NCI-H774 (cell line): Measurements from ENCODE around the gene OTUD1.

Source experiments
- DNase-seq: peaks from one replicate; lab custom pipeline; 2025; lab: John Stamatoyannopoulos, UW

Gene OTUD1

GRCh38 chr10:23467548-23467947 lies 28.7 kb downstream of the OTUD1 start:
- no peak for DNase-seq

GRCh38 chr10:23469596-23470237 lies 30.8 kb downstream of the OTUD1 start:
- DNase-seq: no peak

GRCh38 chr10:23472181-23472580 lies 33.3 kb downstream of the OTUD1 start:
- no peak for DNase-seq

GRCh38 chr10:23474081-23474480 lies 35.2 kb downstream of the OTUD1 start:
- DNase-seq: no peak

GRCh38 chr10:23474626-23475025 lies 35.8 kb downstream of the OTUD1 start:
- DNase-seq: no peak

GRCh38 chr10:23478570-23478969 lies 39.7 kb downstream of the OTUD1 start:
- no peak for DNase-seq

GRCh38 chr10:23479798-23480473 lies 41.1 kb downstream of the OTUD1 start:
- no peak for DNase-seq

GRCh38 chr10:23481363-23481961 lies 42.6 kb downstream of the OTUD1 start:
- DNase-seq: no peak

GRCh38 chr10:23490115-23490514 lies 51.2 kb downstream of the OTUD1 start:
- DNase-seq: no peak
